ENCODE measurements around the gene BMP6.

The BMP6 gene

GRCh38 chr6:7827142-7827541, 101.2 kb downstream of the BMP6 start:
- no peaks in the 10 kb centered on the region for H3K27me3 ChIP-seq (replicated peaks; ENCODE audit: control insufficient read depth, insufficient read depth, low read length)
- no peaks in the 10 kb centered on the region for H3K36me3 ChIP-seq (ENCODE audit: control insufficient read depth, insufficient read depth, low read length)
- H3K4me3 ChIP-seq (replicated peaks; ENCODE audit: low read depth, low read length): no peak overlapping the region
- no peak for DNase-seq (ENCODE audit: extremely low read depth, insufficient read length)
- no peak for TF ChIP-seq CTCF (IDR thresholded peaks at IDR 0.05; ENCODE audit: insufficient read depth, low read length, poor library complexity, severe bottlenecking)

- no peak overlapping the region for H3K4me3 ChIP-seq (replicated peaks; ENCODE audit: low read depth, low read length)
- no peak for TF ChIP-seq CTCF (IDR thresholded peaks at IDR 0.05; ENCODE audit: insufficient read depth, low read length, poor library complexity, severe bottlenecking)
- DNase-seq (ENCODE audit: extremely low read depth, insufficient read length): no peak
- no peaks in the 10 kb centered on the region for H3K27me3 ChIP-seq (replicated peaks; ENCODE audit: control insufficient read depth, insufficient read depth, low read length)
- no peaks in the 10 kb centered on the region for H3K36me3 ChIP-seq (ENCODE audit: control insufficient read depth, insufficient read depth, low read length)
Measured at GRCh38 chr6:7828124-7828523, 102.2 kb downstream of the BMP6 start.

- no peak for TF ChIP-seq CTCF (IDR thresholded peaks at IDR 0.05; ENCODE audit: insufficient read depth, low read length, poor library complexity, severe bottlenecking)
- no peaks in the 10 kb centered on the region for H3K36me3 ChIP-seq (ENCODE audit: control insufficient read depth, insufficient read depth, low read length)
- no peak for DNase-seq (ENCODE audit: extremely low read depth, insufficient read length)
- no peaks in the 10 kb centered on the region for H3K27me3 ChIP-seq (replicated peaks; ENCODE audit: control insufficient read depth, insufficient read depth, low read length)
- no peak overlapping the region for H3K4me3 ChIP-seq (replicated peaks; ENCODE audit: low read depth, low read length)
Measured at GRCh38 chr6:7832904-7833750, 107.2 kb downstream of the BMP6 start.

GRCh38 chr6:7833751-7834070, 107.8 kb downstream of the BMP6 start:
- Histone ChIP-seq H3K36me3 (ENCODE audit: control insufficient read depth, insufficient read depth, low read length) (no peaks in the 10 kb centered on the region), H3K27me3 (replicated peaks; ENCODE audit: control insufficient read depth, insufficient read depth, low read length) (no peaks in the 10 kb centered on the region), H3K4me3 (replicated peaks; ENCODE audit: low read depth, low read length) (no peak overlapping the region)
- DNase-seq (ENCODE audit: extremely low read depth, insufficient read length): no peak
- no peak for TF ChIP-seq CTCF (IDR thresholded peaks at IDR 0.05; ENCODE audit: insufficient read depth, low read length, poor library complexity, severe bottlenecking)

GRCh38 chr6:7836371-7837026, 110.6 kb downstream of the BMP6 start:
- Histone ChIP-seq H3K27me3 (replicated peaks; ENCODE audit: control insufficient read depth, insufficient read depth, low read length) (no peaks in the 10 kb centered on the region), H3K4me3 (replicated peaks; ENCODE audit: low read depth, low read length) (no peak overlapping the region), H3K36me3 (ENCODE audit: control insufficient read depth, insufficient read depth, low read length) (no peaks in the 10 kb centered on the region)
- DNase-seq (ENCODE audit: extremely low read depth, insufficient read length): no peak
- TF ChIP-seq CTCF (IDR thresholded peaks at IDR 0.05; ENCODE audit: insufficient read depth, low read length, poor library complexity, severe bottlenecking): no peak

Measured in GM06990 (cell line).